T-helper 1 cell treated with Interleukin-12 subunit alpha and Interleukin-12 subunit beta and Interleukin-4 antibody, amounts not matched to agents 30 ng/mL and 1 ng/mL, for 36 hours (primary cell): Measurements from ENCODE around the gene HIGD1A. TPM values are rescaled to one million over a fixed set of nuclear protein-coding genes. Genes with fewer than 3 reads are reported as not detected.

ENCODE experiments used
- intact Hi-C: fragments of 100-400 bp; cut with micrococcal nuclease; formaldehyde crosslinking; loops from one replicate; pipeline ENCODE4 v1.15.1; 2024
- total RNA-seq: library from RNA; stranded (reverse); gene quantifications from 2 replicates; pipeline ENCODE4 v1.2.3, GENCODE V29; 2022

HIGD1A gene
- total RNA-seq: 74.2 and 76.8 TPM in 2 replicates

DNA sequence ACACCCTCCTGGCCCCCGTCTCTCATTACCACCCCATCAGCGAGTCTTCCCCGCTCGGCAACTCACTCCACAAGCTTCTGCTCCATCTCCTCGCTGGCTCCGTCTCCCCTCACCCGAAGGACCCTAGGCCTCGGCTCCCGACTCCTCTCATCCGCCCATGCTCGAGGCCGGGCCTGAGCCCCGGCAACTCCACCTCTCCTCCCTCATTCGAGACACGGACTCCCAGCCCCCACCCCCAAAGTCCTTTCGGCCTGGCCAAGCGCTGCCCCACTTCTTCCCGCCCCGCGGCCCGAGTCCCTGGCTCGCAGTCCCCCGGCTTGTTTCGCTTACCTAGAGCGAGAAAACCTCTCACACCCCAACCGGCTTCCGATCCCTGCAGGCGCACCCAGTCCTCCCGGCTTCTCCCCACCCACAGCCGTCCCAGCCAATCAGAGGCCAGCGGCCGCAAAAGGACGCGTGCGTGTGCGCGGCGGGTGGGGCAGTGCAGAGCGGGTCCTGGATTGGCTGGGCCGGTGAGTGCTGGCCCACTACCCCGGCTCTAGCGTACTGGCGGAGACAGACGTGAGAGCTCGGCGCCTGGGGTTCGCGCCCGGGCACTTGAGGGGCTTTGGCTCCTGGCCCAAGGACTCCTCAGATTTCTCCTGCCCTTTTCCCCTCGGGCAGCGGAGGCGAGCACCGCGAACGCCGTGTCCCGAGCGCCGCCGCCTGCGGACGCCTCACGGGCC lies at the start of gene HIGD1A:
Gene HIGD1A, minus strand, starts transcription at position 385 of the 725 bp plus-strand sequence. CDS start 10,237 bp downstream, outside the sequence.
- intact Hi-C loops: loop anchor here (1.0 to 2.0 kb wide), 17 partner anchors 13 to 887 kb away; partner anchors contain the start of genes ABHD5, ANO10, CCDC13 and NKTR

DNA sequence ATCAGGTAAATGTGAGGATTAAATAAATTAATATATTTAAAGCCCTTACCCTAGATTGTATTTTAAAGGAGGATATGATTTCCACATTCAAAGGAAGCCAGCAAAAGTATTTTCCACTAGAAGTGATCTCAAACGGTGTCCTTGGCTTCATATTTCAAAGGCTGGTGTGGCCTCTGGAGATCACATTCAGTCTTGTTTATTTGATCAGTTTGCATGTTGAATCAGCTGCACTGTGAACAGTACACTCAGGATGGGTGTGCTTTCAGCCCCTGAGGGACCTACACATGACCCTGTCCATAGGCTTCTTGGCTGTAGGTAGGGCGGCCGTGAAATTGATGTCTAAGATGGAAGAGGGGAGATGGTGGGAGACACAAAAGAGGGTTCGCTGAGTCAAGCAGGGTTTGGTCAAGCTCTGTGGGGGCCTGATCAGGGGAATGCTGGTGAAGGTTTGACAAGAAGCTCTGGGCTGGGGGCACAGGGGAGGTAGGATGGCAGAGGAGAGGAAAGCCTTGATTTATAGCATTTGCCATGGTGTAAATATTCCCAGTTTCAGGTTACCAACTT lies 49.5 kb upstream of the HIGD1A start:
- intact Hi-C loops: no loop called here

DNA sequence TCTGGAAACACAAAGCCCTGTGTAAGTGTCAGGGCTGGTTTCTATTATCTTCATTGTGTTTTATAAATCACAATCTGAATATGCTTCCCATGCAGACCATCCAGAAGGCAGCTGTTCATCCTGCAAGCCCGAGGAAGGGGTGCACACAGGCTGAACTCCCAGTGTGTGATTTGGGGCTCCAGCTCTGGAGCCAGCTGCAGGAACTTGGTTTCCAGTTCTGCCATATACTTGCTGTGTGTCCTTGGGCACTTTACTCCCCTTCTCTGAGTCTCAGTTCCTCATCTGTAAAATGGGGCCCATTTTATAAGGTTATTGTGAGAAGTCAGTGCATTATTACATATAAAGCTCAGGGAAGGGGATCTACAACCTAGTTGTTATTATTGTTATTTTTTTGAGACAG lies 48.8 kb upstream of the HIGD1A start:
- intact Hi-C loops: no loop called here

DNA sequence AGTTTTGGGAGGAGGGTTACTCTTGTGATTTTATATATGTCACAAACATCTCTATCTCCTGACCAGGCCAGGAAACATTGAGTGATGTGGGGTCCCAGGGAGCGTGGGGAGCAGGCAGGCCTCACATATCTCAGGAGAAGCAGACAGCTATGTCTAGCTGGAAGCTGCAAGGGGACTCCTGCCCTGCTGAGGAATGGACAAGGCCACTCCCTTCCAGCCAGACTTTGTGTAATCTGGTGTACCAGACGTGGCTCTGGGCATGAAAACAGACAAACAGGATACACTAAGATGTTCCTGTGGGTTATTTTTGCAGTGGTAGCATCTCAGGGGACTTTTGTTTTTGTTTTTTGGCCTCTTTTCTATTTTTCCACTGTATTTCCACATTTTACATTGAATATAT lies 48.2 kb upstream of the HIGD1A start:
- intact Hi-C loops: no loop called here

DNA sequence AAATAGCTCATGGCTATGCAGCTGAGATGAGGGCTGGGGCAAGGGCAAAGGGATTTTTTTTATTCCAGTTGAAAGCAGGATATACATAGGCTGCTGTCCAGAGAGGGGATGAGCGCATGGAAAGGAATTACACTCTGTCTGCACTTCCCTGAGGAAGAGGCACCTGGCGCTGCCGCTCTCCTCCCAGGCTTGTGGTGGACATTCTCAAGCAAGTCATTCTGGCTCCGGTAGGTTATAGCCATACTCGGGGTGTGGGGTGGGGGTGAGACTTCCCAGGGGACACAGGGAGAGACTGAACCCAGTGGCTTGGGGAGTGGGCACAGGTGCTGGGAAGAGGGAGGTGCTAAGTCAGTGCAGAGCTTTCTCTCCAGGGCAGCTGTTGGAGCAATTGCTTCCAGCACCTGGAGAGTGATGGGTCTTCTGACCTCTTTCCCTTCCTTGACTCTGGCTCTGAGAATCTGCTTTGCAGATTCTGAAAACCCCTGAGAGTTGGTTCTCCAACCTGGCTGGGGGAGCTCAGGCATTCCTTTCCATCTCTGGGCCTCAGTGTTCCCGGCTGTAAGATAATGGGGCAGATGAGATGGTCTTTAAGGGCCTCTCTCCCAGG lies 47.0 kb upstream of the HIGD1A start:
- intact Hi-C loops: no loop called here

DNA sequence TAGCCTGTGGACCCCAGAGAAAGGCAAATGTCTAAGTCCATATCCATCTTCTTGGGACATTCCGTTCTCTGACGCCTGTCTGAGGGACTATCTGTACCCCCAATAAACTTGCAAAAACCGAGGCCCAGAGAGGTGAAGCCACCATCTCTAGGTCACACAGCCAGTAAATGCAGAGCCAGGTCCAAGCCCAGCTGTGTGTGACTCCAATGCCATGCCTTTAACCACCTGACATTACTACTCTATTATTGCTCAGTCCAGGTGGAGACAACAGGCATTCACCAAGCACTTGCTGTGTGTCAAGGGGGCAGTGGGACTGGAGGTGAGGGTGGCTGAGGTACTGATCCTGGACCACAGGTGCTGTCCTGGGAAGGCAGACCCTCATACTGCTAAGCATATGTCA lies 46.0 kb upstream of the HIGD1A start:
- intact Hi-C loops: no loop called here

DNA sequence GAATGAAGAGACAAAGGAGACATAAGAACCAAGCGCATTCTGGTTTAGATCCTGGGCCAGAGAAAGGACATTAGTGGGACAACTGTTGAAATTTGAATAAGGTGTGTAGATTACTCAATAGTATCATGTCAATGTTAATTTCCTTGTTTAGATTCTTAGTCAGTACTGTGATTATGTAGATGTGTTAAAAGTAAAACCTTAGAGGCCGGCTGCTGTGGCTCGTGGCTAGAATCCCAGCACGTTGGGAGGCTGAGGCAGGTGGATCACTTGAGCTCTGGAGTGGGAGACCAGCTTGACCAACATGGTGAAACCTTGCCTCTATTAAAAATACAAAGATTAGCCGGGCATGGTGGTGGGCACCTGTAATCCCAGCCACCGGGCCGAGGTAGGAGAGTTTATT lies 44.7 kb upstream of the HIGD1A start:
- intact Hi-C loops: no loop called here

DNA sequence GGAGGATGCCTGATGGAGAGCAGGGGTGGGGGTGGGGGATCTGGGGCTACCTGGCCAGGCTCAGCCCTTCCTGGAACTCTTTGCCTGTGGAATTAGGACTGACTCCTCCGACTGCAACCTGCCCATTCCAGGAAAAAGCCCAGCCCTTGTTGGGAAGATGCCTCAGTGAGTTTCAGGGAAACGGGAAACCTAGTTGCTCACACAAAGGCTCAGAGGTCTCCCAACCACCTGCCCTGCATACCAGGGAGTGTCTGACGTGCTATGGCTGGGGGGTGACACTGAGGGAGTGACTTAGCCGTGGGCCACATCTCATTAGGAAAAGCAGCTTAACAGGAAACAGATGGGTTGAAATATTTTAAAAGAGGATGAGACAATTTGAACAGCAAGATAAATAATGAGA lies 43.4 kb upstream of the HIGD1A start:
- intact Hi-C loops: no loop called here

DNA sequence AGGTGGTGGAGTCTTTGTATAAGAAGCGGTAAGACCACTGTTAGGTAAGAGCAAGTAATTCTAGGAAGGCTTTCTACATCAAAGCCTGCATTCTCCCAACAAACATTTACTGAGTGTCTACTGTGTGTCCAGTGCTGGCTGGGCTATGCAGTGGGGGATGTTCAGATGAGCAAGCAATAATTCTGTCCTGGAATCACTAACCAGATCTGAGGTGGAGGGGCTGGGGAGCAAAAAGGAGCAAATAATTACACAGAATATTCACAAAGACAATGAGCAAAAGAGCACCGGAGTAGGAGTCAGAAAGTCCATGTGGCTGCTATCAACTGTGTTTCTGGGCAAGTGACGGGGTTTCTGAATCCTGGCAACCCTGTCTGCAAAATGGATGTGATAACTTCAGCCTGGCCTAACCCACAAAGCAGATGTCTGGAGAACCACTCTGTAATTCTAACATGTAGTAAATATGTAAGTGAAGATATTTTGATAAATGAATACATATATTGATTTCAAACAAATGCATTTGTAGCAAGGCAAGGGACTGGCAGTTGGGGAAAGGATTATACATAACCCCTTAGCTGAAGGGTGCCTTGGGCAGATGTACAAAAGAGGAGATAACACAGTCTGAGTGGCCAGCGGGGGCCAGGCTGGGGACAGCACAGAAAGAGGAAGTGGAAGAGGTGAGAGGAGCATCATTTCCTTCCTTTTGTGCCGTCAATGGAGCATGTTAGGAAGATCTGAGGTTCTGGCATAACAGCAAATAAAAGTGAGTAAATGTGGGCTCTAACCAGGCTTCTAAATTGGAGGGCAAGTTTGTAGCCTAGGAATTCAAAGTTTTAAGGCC lies 42.6 kb upstream of the HIGD1A start:
- intact Hi-C loops: no loop called here

DNA sequence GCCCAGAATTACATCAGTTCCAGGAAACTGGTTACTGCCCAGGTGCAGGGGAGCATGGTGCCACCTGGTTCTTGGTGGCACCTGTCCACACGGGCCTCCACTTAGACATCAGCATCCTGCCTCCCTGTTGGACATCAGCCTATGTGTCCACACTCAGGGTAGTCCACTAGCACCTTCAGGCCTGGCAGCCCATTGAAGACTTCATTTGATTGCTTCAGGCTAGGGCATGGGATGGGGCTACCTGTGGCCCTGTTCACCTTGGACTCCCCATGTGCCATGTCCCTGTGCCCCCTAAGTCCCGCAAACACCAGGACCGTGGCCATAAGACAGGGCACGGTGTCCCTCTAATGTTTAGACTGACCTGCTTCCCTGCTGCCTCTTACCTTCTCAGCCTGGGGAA lies 40.5 kb upstream of the HIGD1A start:
- intact Hi-C loops: no loop called here

DNA sequence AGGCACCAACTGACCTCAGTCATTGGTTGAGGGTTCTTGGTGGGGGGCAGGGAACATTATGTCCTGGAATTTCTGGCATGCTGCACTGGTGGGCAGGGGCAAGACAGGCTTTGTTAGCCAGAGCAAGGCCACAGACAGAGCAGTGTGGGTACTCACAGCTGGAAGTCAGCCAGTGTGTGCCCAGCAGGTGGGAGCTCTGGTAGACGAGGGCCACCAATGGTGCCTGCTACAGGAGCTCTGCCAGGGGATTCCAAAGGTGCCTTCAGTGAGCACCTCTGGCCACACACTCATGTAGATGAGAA lies 40.1 kb upstream of the HIGD1A start:
- intact Hi-C loops: no loop called here

DNA sequence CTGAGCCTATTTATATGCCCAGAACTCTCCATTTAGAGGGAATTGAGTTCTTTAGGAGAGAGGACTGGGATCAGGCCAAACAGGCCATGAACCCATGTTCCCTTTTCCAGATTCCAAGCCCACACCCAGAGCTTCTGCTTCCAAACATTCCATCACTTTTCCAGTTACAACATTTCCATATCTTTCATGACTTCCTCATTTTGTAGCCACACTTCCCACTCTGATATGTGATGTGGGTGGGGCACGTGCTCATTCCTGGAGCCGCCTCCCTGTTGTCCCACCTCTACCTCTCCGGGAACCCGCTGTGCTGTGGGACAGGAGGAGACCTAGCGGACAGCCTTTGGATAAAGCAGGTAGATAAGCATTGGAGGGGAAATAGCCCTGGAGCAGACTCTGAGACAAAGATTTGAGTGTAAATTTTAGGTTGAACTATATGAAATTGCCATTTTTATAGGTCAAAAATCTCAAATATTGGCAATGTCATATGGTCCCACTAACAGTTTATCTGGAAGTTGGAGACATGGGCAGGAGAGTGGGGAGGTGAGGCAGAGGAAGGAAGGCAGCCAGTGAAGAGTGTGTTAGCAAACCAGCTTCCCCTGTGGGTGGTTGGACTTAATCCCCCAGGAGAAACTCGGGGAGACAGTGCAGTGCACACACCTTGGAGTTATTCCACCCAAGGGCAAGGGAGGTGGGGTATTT lies 39.6 kb upstream of the HIGD1A start:
- intact Hi-C loops: no loop called here

DNA sequence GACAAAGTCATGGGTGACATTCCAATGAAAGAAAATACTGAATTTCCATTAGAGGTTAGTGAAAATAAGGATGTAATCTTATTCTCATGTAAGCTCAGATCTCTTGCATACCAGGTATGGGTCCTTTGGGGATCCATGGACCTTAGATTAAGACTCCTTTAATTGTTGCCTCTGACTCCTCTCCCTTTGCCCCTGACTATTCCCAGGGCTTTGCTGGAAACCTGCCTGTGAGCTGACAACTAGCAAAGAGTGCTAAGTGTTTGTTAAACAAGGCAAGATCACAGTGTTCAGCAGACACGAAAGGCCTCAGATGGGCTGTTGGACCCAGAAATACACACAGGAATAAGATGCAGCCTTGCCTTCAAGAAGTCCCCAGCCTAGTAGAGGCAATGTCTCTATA lies 37.0 kb upstream of the HIGD1A start:
- intact Hi-C loops: no loop called here

DNA sequence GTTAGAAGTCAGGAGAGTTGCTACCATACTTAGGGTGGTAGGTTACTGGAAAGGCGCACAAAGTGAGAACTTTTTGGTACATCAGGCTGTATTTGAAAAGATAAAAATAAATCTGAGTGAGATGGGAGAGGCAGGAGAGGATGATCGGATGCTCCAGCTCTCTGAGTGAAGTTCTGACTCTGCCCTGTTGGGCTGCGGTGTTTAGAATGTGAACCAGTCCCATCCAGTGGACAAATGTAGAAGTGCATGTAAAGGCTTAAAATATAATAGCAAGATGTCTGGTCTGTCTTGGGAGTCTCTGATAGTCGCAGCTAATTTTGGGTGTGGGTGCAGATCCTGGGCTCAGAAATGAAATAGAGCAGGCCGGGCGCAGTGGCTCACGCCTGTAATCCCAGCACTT lies 35.3 kb upstream of the HIGD1A start:
- intact Hi-C loops: loop anchor here (1.0 to 2.0 kb wide), 3 partner anchors 35 to 58 kb away; partner anchors contain the start of gene HIGD1A

DNA sequence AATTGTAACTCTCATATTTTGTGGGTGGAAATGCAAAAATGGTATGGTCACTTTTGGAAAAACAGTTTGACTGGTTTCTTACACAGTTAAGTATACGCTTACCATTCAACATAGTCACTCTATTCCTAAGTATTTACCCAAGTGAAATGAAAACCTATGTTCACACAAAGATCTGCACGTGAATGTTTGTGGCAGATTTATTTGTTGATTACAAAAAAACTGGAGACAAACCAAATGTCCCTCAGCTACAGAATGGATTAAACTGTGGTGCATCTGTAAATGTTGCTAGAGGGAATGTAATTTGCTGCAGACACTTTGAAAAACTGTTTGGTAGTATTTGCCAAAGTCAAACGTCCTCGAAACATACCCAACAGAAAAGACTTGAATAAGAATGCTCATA lies 34.3 kb upstream of the HIGD1A start:
- intact Hi-C loops: loop anchor here (2.0 kb wide), 2 partner anchors 34 to 42 kb away; partner anchors contain the start of gene HIGD1A

DNA sequence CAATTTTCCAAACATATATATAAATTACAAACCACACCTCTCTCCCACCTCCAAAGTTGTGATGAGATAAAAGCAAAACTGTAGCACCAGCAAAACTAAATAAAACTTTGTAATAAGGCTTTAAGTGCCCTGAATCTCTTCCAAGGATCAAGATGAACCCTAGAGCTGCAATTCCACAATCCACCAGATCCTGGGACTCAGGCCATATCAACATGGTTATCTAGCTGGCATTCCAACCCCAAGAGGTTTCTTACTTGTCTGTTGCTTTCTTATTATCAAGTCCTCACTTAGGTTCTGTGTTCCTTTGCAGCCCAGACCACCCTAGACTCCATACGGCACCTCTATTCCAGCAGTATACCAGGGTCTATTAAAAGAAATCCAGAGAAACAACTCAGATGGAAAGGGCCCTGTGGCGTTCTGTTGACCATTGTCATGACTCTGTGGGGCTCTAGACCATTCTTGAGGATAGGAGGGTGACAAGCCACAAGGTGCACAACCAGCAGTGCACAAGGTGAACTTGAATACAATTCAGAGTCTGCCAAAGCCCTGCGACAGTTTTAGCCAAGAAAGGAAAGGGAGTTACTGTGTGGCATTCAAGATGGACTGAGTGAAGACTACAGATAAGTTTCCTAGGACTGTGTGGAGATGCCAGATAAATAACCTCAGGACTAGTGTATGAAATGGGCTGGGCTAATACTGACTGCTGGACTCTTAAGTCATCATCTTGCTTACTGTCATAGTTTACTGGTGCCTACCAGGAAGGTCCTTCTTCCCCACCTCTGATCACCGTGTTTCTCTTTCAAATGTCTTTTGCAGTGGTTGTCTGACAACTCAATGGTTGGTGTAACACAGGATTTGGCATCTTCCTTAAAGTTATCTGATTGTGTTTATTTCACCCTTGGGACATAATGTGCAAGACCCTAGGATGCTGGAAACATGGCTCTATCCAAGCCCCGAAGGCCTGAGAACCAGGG lies 32.1 kb upstream of the HIGD1A start:
- intact Hi-C loops: no loop called here

DNA sequence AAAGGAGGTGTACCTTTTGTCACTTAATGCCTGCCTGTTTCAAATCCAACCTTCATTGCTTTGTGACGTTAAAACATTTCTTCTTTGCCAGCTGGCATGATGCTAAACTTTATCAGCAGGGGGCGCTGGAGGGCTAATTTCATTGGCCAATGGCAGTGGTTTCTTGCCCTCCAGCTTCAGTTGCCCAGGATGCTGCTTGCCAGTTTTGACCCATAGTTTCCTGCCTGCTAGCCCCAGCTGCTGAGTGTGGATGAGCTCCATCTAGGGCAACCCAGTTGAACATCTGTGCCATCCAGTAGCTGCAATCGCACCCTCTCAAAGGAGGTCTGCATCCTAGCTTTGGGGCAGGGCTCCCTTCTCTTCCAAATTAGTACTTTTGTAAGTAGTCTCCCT lies 27.0 kb upstream of the HIGD1A start:
- intact Hi-C loops: loop anchor here (1.0 kb wide), 3 partner anchors 27 to 50 kb away; partner anchors contain the start of gene HIGD1A

DNA sequence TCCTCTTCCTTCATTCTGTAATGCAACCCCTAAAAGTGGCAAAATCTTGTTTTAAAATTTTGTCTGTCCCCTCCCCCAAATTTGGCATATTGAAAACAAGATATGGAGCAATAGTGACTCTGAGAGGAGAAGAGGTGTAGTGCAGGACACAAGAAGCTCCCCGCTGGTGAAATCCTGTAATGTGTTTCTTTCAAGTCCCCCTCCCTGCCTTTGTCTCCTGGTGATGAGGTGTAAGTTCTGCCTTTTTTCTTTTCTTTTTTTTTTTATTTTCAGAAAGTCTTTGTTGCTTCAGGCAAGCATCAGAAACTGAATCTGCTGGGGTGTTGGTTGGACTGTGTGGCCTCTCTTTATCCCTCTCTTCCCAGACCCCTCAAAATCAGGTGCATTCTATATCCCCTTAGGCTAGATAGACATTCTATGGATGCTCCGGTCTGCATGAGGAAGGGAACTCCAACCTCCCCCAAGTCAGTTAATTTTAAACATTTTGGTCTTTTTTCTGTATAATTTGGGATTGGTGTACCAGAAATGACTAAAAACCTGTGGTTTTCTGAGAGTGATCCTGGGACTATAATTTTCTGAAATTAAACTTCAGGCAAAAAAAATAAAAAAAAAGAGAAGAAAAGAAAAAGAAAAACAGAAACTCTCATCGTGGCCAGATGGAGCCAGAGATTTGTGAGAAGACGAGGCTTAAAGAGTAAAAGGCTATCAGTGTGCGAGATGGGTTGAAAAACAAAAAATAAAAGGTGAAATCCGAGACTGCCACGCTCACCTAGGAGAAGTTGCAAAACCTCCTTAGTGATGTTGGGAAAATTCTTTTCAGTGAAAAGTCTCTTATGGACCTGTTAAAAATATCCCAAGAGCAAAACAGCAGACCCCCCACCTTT lies 26.4 kb upstream of the HIGD1A start:
- intact Hi-C loops: loop anchor here (1.0 kb wide), 3 partner anchors 26 to 51 kb away; partner anchors contain the start of gene HIGD1A
